SH-SY5Y (cell line): Measurements from ENCODE around the gene GAK.

Experiments used
- GATA2 ChIP-seq: IDR thresholded peaks from 2 replicates; pipeline ENCODE4 v1.6.1; 2011; ENCODE audit warnings: mild to moderate bottlenecking, low read depth, low read length
- GATA3 ChIP-seq: IDR thresholded peaks from 2 replicates; pipeline ENCODE4 v1.6.1; 2011; ENCODE audit warnings: low read depth, mild to moderate bottlenecking, low read length, moderate library complexity

- TF ChIP-seq GATA2 (no peak), GATA3 (no peak)
Measured at GRCh38 chr4:827209-828081, 104.7 kb downstream of the GAK start.
